Femur (tissue), 1 donor: Measurements from ENCODE around the gene ATG16L1.
A peak's percentile ranks its signal among the peaks of the same experiment; 100 is the strongest.

Experiments used
- DNase-seq: peaks from one replicate; pipeline ENCODE4 v3.0.0-alpha.2; 2017

ATG16L1 gene

GRCh38 chr2:233251306-233252116 is at the start of gene ATG16L1:
Gene ATG16L1 (plus strand): TSS chr2:233251673. CDS start chr2:233251828, 155 bp downstream.
- DNase-seq: peak; percentile 98

- no peak for DNase-seq
Measured at GRCh38 chr2:233202531-233202944, 48.9 kb upstream of the ATG16L1 start.

GRCh38 chr2:233203060-233203459 is 48.4 kb upstream of the ATG16L1 start:
- DNase-seq: no peak

GRCh38 chr2:233204286-233204936 is 47.1 kb upstream of the ATG16L1 start:
- no peak for DNase-seq

GRCh38 chr2:233208382-233209116 is 42.9 kb upstream of the ATG16L1 start:
- no peak for DNase-seq

GRCh38 chr2:233209117-233209532 is 42.3 kb upstream of the ATG16L1 start:
- DNase-seq: no peak

- DNase-seq: peak; percentile 56
Measured at GRCh38 chr2:233209533-233210171, 41.8 kb upstream of the ATG16L1 start.

GRCh38 chr2:233210281-233210680 is 41.2 kb upstream of the ATG16L1 start:
- DNase-seq: no peak

GRCh38 chr2:233210843-233211547 is 40.5 kb upstream of the ATG16L1 start:
- DNase-seq: peak; percentile 95

GRCh38 chr2:233211548-233211895 is 40.0 kb upstream of the ATG16L1 start:
- DNase-seq: peak; percentile 41

GRCh38 chr2:233213011-233213410 is 38.5 kb upstream of the ATG16L1 start:
- DNase-seq: no peak

- no peak for DNase-seq
Measured at GRCh38 chr2:233213975-233214374, 37.5 kb upstream of the ATG16L1 start.

GRCh38 chr2:233217892-233218377 is 33.5 kb upstream of the ATG16L1 start:
- peak; percentile 39 for DNase-seq

- no peak for DNase-seq
Measured at GRCh38 chr2:233218836-233219235, 32.6 kb upstream of the ATG16L1 start.

GRCh38 chr2:233219848-233220247 is 31.6 kb upstream of the ATG16L1 start:
- DNase-seq: no peak

- DNase-seq: no peak
Measured at GRCh38 chr2:233221378-233222063, 30.0 kb upstream of the ATG16L1 start.

GRCh38 chr2:233223059-233223894 is 28.2 kb upstream of the ATG16L1 start:
- DNase-seq: no peak

GRCh38 chr2:233225230-233226068 is 26.0 kb upstream of the ATG16L1 start:
- no peak for DNase-seq

- no peak for DNase-seq
Measured at GRCh38 chr2:233226511-233227031, 24.9 kb upstream of the ATG16L1 start.
